Transverse colon (tissue), 4 donors: ENCODE measurements around the gene MRS2. TPM values are rescaled to one million over a fixed set of nuclear protein-coding genes. Genes with fewer than 3 reads are reported as not detected.

ENCODE experiments used
- DNase-seq: peaks from one replicate; pipeline ENCODE4 v3.0.0-alpha.2; 2019
- H3K27ac ChIP-seq, 4 donors: fragments of 200-600 bp; sonication (generic); 2 replicates each; pipeline ENCODE4 v1.5.1; 2016 to 2018; ENCODE audit warnings: inconsistent platforms in 4 of 4
- H3K27me3 ChIP-seq: fragments of 200-600 bp; sonication (generic); 2 replicates; pipeline ENCODE4 v1.5.1; 2017; ENCODE audit warnings: inconsistent platforms
- H3K36me3 ChIP-seq, 4 donors: fragments of 200-600 bp; sonication (generic); 2 replicates each; pipeline ENCODE4 v1.5.1; 2017 to 2019; ENCODE audit warnings: inconsistent platforms in 4 of 4
- H3K4me1 ChIP-seq, 4 donors: fragments of 200-600 bp; sonication (generic); 2 replicates each; pipeline ENCODE4 v1.5.1; 2017 to 2020; ENCODE audit warnings: inconsistent platforms in 4 of 4
- H3K4me3 ChIP-seq, 4 donors: fragments of 200-600 bp; sonication (generic); 1 replicate in 1 of 4; 2 replicates in 3 of 4; pipeline versions ENCODE4 v1.5.1 to v1.6.1; 2017 to 2019; ENCODE audit warnings: inconsistent platforms in 4 of 4
- H3K9me3 ChIP-seq, 2 donors: fragments of 200-600 bp; sonication (generic); 2 replicates each; pipeline ENCODE4 v1.5.1; 2017 to 2019; ENCODE audit warnings: inconsistent platforms in 2 of 2
- CTCF ChIP-seq, 5 experiments: fragments of 200-600 bp in 3 of 5; fragments of 450-650 bp in 2 of 5; sonication (generic) in 3 of 5; IDR thresholded peaks; 1 replicate in 2 of 5; 2 replicates in 3 of 5; pipeline ENCODE4 v1.5.1; 2016 to 2017; ENCODE audit warnings: antibody characterized with exemption in 5 of 5, inconsistent platforms in 3 of 5, mild to moderate bottlenecking in 2 of 5, moderate library complexity in 1 of 5
- EP300 ChIP-seq: sonication (generic); formaldehyde crosslinking; IDR thresholded peaks from one replicate; pipeline ENCODE4 v1.6.1; 2017; ENCODE audit warnings: antibody characterized with exemption, low read depth
- POLR2A ChIP-seq: fragments of 450-650 bp; IDR thresholded peaks from one replicate; pipeline ENCODE4 v1.6.1; 2016; ENCODE audit warnings: antibody characterized with exemption, mild to moderate bottlenecking, moderate library complexity
- POLR2AphosphoS5 ChIP-seq, 3 donors: sonication (generic); formaldehyde crosslinking; IDR thresholded peaks; one replicate each; pipeline ENCODE4 v1.6.1; 2016; ENCODE audit warnings: antibody characterized with exemption in 3 of 3
- WGBS, 2 donors: methylation state at CpG; one replicate each; pipeline ENCODE4 v1.1.5; 2018; ENCODE audit warnings: low coverage in 1 of 2; 5-methylcytosine and 5-hydroxymethylcytosine counted together
- in situ Hi-C, 4 donors: fragments of 200-750 bp; cut with MboI; loops; one replicate each; pipeline versions ENCODE4 v1.15.0 to v1.15.1; 2017; ENCODE audit warnings: low sequenced_read_pairs in 3 of 4, low pct_ligation_motif_present in 1 of 4, low pct_unique_long_range_greater_than_20kb in 1 of 4
- intact Hi-C: fragments of 100-400 bp; cut with DNase I; formaldehyde crosslinking; loops from one replicate; pipeline ENCODE4 v1.15.1; 2023; ENCODE audit warnings: low total_unique reads
- total RNA-seq, 4 donors: library from RNA; depleted of rRNA; stranded (reverse); fragments of >200 nt; gene quantifications; one replicate each; pipeline ENCODE4 v1.1.0, GENCODE V29; 2016

The MRS2 gene
- total RNA-seq, 4 donors from 2014 or later = 18.7 to 45.3 (median 33.5) TPM

- Histone ChIP-seq H3K4me3 (no peak overlapping the region), H3K9me3 (no peaks in the 10 kb centered on the region), H3K27me3 (no peaks in the 10 kb centered on the region), H3K27ac (no peak overlapping the region), H3K4me1 (no peaks in the 10 kb centered on the region), H3K36me3 (peaks cover 0 to 34% (median 13%) of the 10 kb centered on the region in 4 donors)
- in situ Hi-C loops (loop anchor here in 1 of 4 donors (25.0 kb wide), 1 partner anchor 260 kb away; no protein-coding TSS in a partner anchor), intact Hi-C loops (no loop called here)
- 70 to 85% methylated on average over 5 to 10 of the region's 10 CpGs for WGBS, 2 donors
- TF ChIP-seq EP300 = no peak
- DNase-seq = no peak
These were observed 24.2 kb downstream of the MRS2 start for GRCh38 chr6:24426729-24427446.

- 90 to 91% methylated on average over 1 to 2 of the region's 2 CpGs for WGBS, 2 donors
- Histone ChIP-seq H3K9me3 (no peaks in the 10 kb centered on the region), H3K4me1 (no peaks in the 10 kb centered on the region), H3K27ac (no peak overlapping the region), H3K4me3 (no peak overlapping the region), H3K27me3 (no peaks in the 10 kb centered on the region), H3K36me3 (peaks cover 0 to 18% (median 6%) of the 10 kb centered on the region in 4 donors)
- intact Hi-C loops = no loop called here
- TF ChIP-seq EP300 = no peak
- DNase-seq = no peak
- in situ Hi-C loops = loop anchor here in 1 of 4 donors (25.0 kb wide), 1 partner anchor 259 kb away; no protein-coding TSS in a partner anchor
These were observed 25.9 kb downstream of the MRS2 start for GRCh38 chr6:24428615-24429014.

GRCh38 chr6:24429146-24429545, 26.4 kb downstream of the MRS2 start:
- H3K27me3 ChIP-seq = no peaks in the 10 kb centered on the region
- in situ Hi-C loops (loop anchor here in 1 of 4 donors (25.0 kb wide), 1 partner anchor 258 kb away; no protein-coding TSS in a partner anchor), intact Hi-C loops (no loop called here)
- DNase-seq = no peak
- no peak for TF ChIP-seq EP300
- TF ChIP-seq POLR2A = no peak
- TF ChIP-seq CTCF (IDR thresholded peaks at IDR 0.05) = no peak
- TF ChIP-seq POLR2AphosphoS5 (IDR thresholded peaks at IDR 0.05) = no peak
- no peaks in the 10 kb centered on the region for H3K9me3 ChIP-seq
- 72 to 74% methylated on average over 3 of the region's 3 CpGs for WGBS, 2 donors
- no peak overlapping the region for H3K4me3 ChIP-seq
- no peaks in the 10 kb centered on the region for H3K4me1 ChIP-seq
- H3K27ac ChIP-seq = no peak overlapping the region
- peaks cover 0 to 12% (median 3%) of the 10 kb centered on the region in 4 donors for H3K36me3 ChIP-seq

GRCh38 chr6:24430086-24430485, 27.4 kb downstream of the MRS2 start:
- in situ Hi-C loops (loop anchor here in 3 of 4 donors (10.0 to 25.0 kb wide), 3 partner anchors 75 to 257 kb away; no protein-coding TSS in a partner anchor), intact Hi-C loops (no loop called here)
- no peaks in the 10 kb centered on the region for H3K27me3 ChIP-seq
- TF ChIP-seq EP300 (no peak), CTCF (IDR thresholded peaks at IDR 0.05) (no peak), POLR2AphosphoS5 (IDR thresholded peaks at IDR 0.05) (no peak), POLR2A (no peak)
- no peaks in the 10 kb centered on the region for H3K4me1 ChIP-seq
- no peak for DNase-seq
- 79 to 90% methylated on average over 3 of the region's 3 CpGs for WGBS, 2 donors
- no peaks in the 10 kb centered on the region for H3K9me3 ChIP-seq
- no peak overlapping the region for H3K27ac ChIP-seq
- peaks cover 0 to 3% (median 0%) of the 10 kb centered on the region in 4 donors for H3K36me3 ChIP-seq
- H3K4me3 ChIP-seq = no peak overlapping the region

GRCh38 chr6:24431045-24431451, 28.3 kb downstream of the MRS2 start:
- intact Hi-C loops = no loop called here
- H3K4me3 ChIP-seq = no peak overlapping the region
- 73 to 92% methylated on average over 1 of the region's 1 CpG for WGBS, 2 donors

More at GRCh38 chr6:24431045-24431451, 28.3 kb downstream of the MRS2 start:
- Histone ChIP-seq H3K27me3 (no peaks in the 10 kb centered on the region), H3K27ac (no peak overlapping the region), H3K9me3 (no peaks in the 10 kb centered on the region), H3K4me1 (no peaks in the 10 kb centered on the region), H3K36me3 (no peaks in the 10 kb centered on the region)
- DNase-seq = no peak
- no peak for TF ChIP-seq EP300
- TF ChIP-seq POLR2AphosphoS5 (IDR thresholded peaks at IDR 0.05) = no peak
- peak; percentile 58 to 75 (median 70) for TF ChIP-seq CTCF (IDR thresholded peaks at IDR 0.05)
- TF ChIP-seq POLR2A = no peak
- in situ Hi-C loops = loop anchor here in 3 of 4 donors (10.0 to 25.0 kb wide), 3 partner anchors 74 to 256 kb away; no protein-coding TSS in a partner anchor
